HUES64 (cell line): ENCODE results near the gene SORT1.

Experiments used
- H3K27ac ChIP-seq: 2 replicates; pipeline ENCODE4 v1.7.0; 2013; ENCODE audit warnings: low read depth, low read length, inconsistent platforms
- H3K27me3 ChIP-seq: 2 replicates; pipeline ENCODE4 v1.6.1; 2013; ENCODE audit warnings: mild to moderate bottlenecking, low read length; ENCODE audit not compliant: insufficient read depth
- H3K36me3 ChIP-seq: 2 replicates; pipeline ENCODE4 v1.6.1; 2013; ENCODE audit warnings: mild to moderate bottlenecking, low read length; ENCODE audit not compliant: insufficient read depth
- H3K4me1 ChIP-seq: 2 replicates; pipeline ENCODE4 v1.6.1; 2013; ENCODE audit warnings: mild to moderate bottlenecking, low read length, moderate library complexity; ENCODE audit not compliant: insufficient read depth
- H3K4me3 ChIP-seq: 2 replicates; pipeline ENCODE4 v1.5.1; 2013; ENCODE audit warnings: mild to moderate bottlenecking, low read length, moderate library complexity
- H3K9ac ChIP-seq: 2 replicates; pipeline ENCODE4 v1.6.1; 2013; ENCODE audit warnings: mild to moderate bottlenecking, low read depth, low read length
- H3K9me3 ChIP-seq: 2 replicates; pipeline ENCODE4 v1.6.1; 2013; ENCODE audit warnings: low read depth, low read length; ENCODE audit not compliant: insufficient read depth
- WGBS: fragments of 150-250, 120-280 bp; methylation state at CpG from one replicate; pipeline ENCODE4 v1.1.7; 2013; ENCODE audit warnings: missing lambda C conversion rate; 5-methylcytosine and 5-hydroxymethylcytosine counted together

Gene SORT1

GRCh38 chr1:109270623-109271317 lies 126.9 kb downstream of the SORT1 start:
- no peaks in the 10 kb centered on the region for H3K27me3 ChIP-seq

GRCh38 chr1:109269981-109270622 lies 127.6 kb downstream of the SORT1 start:
- H3K36me3 ChIP-seq: peaks cover 41% of the 10 kb centered on the region
- WGBS: 92% methylated on average over 17 of the region's 17 CpGs
- no peak overlapping the region for H3K4me3 ChIP-seq
- H3K9ac ChIP-seq: no peak overlapping the region
- H3K9me3 ChIP-seq: no peaks in the 10 kb centered on the region
- H3K27me3 ChIP-seq: no peaks in the 10 kb centered on the region
- no peak overlapping the region for H3K27ac ChIP-seq
- peaks cover 13% of the 10 kb centered on the region for H3K4me1 ChIP-seq

More at GRCh38 chr1:109270623-109271317, 126.9 kb downstream of the SORT1 start:
- Histone ChIP-seq H3K36me3 (peaks cover 34% of the 10 kb centered on the region), H3K9ac (no peak overlapping the region), H3K27ac (no peak overlapping the region), H3K4me1 (peaks cover 19% of the 10 kb centered on the region), H3K9me3 (no peaks in the 10 kb centered on the region), H3K4me3 (no peak overlapping the region)
- 97% methylated on average over 20 of the region's 20 CpGs for WGBS

GRCh38 chr1:109269212-109269980 lies 128.3 kb downstream of the SORT1 start:
- H3K4me1 ChIP-seq: peaks cover 6% of the 10 kb centered on the region
- H3K27ac ChIP-seq: no peak overlapping the region
- no peaks in the 10 kb centered on the region for H3K9me3 ChIP-seq
- WGBS: 95% methylated on average over 33 of the region's 33 CpGs
- H3K9ac ChIP-seq: no peak overlapping the region
- peaks cover 47% of the 10 kb centered on the region for H3K36me3 ChIP-seq
- H3K4me3 ChIP-seq: no peak overlapping the region
- no peaks in the 10 kb centered on the region for H3K27me3 ChIP-seq

DNA sequence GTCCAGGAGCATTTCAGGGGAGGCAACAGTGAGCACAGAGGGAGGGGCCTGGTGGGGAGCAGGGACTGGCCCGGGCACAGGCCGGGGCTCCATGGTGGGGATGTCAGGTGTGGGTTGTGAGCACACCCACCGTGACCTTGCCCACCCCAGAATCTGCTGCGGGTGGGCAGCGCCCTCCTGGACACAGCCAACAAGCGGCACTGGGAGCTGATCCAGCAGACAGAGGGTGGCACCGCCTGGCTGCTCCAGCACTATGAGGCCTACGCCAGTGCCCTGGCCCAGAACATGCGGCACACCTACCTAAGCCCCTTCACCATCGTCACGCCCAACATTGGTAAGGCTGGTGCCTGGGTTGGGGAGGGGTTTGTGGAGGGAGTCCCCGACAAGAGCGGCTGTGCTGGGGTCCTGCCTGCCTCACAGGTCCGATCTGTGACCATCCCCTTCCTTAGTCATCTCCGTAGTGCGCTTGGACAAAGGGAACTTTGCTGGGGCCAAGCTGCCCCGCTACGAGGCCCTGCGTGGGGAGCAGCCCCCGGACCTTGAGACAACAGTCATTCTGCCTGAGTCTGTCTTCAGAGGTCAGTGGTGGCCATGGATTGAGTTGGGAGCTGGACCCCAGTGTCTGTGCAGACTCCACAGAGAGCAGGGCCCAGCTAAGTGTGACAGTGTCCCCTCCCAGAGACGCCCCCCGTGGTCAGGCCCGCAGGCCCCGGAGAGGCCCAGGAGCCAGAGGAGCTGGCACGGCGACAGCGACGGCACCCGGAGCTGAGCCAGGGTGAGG lies 129.1 kb downstream of the SORT1 start:
- peaks cover 47% of the 10 kb centered on the region for H3K36me3 ChIP-seq
- 97% methylated on average over 29 of the region's 29 CpGs for WGBS
- no peaks in the 10 kb centered on the region for H3K27me3 ChIP-seq

GRCh38 chr1:109267743-109268300 lies 129.9 kb downstream of the SORT1 start:
- H3K36me3 ChIP-seq: peaks cover 47% of the 10 kb centered on the region

More for the DNA sequence above, 129.1 kb downstream of the SORT1 start:
- Histone ChIP-seq H3K9ac (no peak overlapping the region), H3K4me1 (no peaks in the 10 kb centered on the region; the same call in 1 of the 2 replicates), H3K4me3 (no peak overlapping the region), H3K27ac (no peak overlapping the region), H3K9me3 (no peaks in the 10 kb centered on the region)

GRCh38 chr1:109266965-109267364 lies 130.8 kb downstream of the SORT1 start:
- H3K36me3 ChIP-seq: peaks cover 49% of the 10 kb centered on the region
- no peak overlapping the region for H3K9ac ChIP-seq
- H3K9me3 ChIP-seq: no peaks in the 10 kb centered on the region
- no peak overlapping the region for H3K27ac ChIP-seq
- H3K4me3 ChIP-seq: no peak overlapping the region
- WGBS: 92% methylated on average over 11 of the region's 11 CpGs
- H3K27me3 ChIP-seq: no peaks in the 10 kb centered on the region
- no peaks in the 10 kb centered on the region for H3K4me1 ChIP-seq

More at GRCh38 chr1:109267743-109268300, 129.9 kb downstream of the SORT1 start:
- Histone ChIP-seq H3K4me1 (no peaks in the 10 kb centered on the region), H3K9me3 (no peaks in the 10 kb centered on the region), H3K27ac (no peak overlapping the region), H3K4me3 (no peak overlapping the region), H3K9ac (no peak overlapping the region), H3K27me3 (no peaks in the 10 kb centered on the region)
- 96% methylated on average over 17 of the region's 17 CpGs for WGBS

GRCh38 chr1:109265741-109266330 lies 131.9 kb downstream of the SORT1 start:
- H3K36me3 ChIP-seq: peaks cover 54% of the 10 kb centered on the region
- H3K27ac ChIP-seq: no peak overlapping the region
- WGBS: 92% methylated on average over 13 of the region's 13 CpGs
- H3K9me3 ChIP-seq: no peaks in the 10 kb centered on the region
- H3K4me1 ChIP-seq: no peaks in the 10 kb centered on the region
- no peaks in the 10 kb centered on the region for H3K27me3 ChIP-seq
- no peak overlapping the region for H3K4me3 ChIP-seq
- no peak overlapping the region for H3K9ac ChIP-seq

GRCh38 chr1:109265016-109265415 lies 132.7 kb downstream of the SORT1 start:
- no peak overlapping the region for H3K27ac ChIP-seq
- peaks cover 6% of the 10 kb centered on the region; the same call in 1 of the 2 replicates for H3K4me1 ChIP-seq
- 91% methylated on average over 4 of the region's 4 CpGs for WGBS
- H3K9ac ChIP-seq: no peak overlapping the region
- H3K4me3 ChIP-seq: no peak overlapping the region
- peaks cover 51% of the 10 kb centered on the region for H3K36me3 ChIP-seq
- no peaks in the 10 kb centered on the region for H3K27me3 ChIP-seq
- no peaks in the 10 kb centered on the region for H3K9me3 ChIP-seq

GRCh38 chr1:109264379-109264755 lies 133.4 kb downstream of the SORT1 start:
- 87% methylated on average over 9 of the region's 9 CpGs for WGBS
- Histone ChIP-seq H3K36me3 (peaks cover 47% of the 10 kb centered on the region), H3K27me3 (no peaks in the 10 kb centered on the region), H3K27ac (no peak overlapping the region), H3K9ac (no peak overlapping the region), H3K4me3 (no peak overlapping the region), H3K9me3 (no peaks in the 10 kb centered on the region), H3K4me1 (peaks cover 11% of the 10 kb centered on the region; the same call in 1 of the 2 replicates)
